CD14-positive monocyte (primary cell): ENCODE results near the gene FOXR1. TPM values are rescaled to one million over a fixed set of nuclear protein-coding genes. Genes with fewer than 3 reads are reported as not detected.

ENCODE experiments used
- DNase-seq, 3 donors: peaks; one replicate each; pipeline ENCODE4 v3.0.0-alpha.2; 2011 to 2022
- H2AFZ ChIP-seq: 2 replicates; pipeline ENCODE4 v1.6.0; 2012; ENCODE audit warnings: mild to moderate bottlenecking, low read depth, low read length, inconsistent platforms; ENCODE audit not compliant: insufficient read depth, poor library complexity, severe bottlenecking
- H3K27ac ChIP-seq, 2 donors: 1 replicate in 1 of 2; 2 replicates in 1 of 2; pipeline ENCODE4 v1.5.1; 2012 to 2013; ENCODE audit warnings: low read length in 2 of 2, control low read depth in 1 of 2, inconsistent platforms in 1 of 2, low read depth in 1 of 2, mild to moderate bottlenecking in 1 of 2
- H3K27me3 ChIP-seq, 2 donors: one replicate each; pipeline versions ENCODE4 v1.6.0 to v1.6.1; 2011 to 2013; ENCODE audit warnings: low read length in 2 of 2; ENCODE audit not compliant: control insufficient read depth in 2 of 2, insufficient read depth in 2 of 2
- H3K36me3 ChIP-seq, 2 donors: replicated peaks in 1 of 2; 1 replicate in 1 of 2; 2 replicates in 1 of 2; pipeline versions ENCODE4 v1.5.1 to v1.6.1; 2012 to 2013; ENCODE audit warnings: low read length in 2 of 2, control low read depth in 1 of 2, inconsistent platforms in 1 of 2, mild to moderate bottlenecking in 1 of 2; ENCODE audit not compliant: insufficient read depth in 2 of 2, control insufficient read depth in 1 of 2
- H3K4me1 ChIP-seq, 2 donors: 1 replicate in 1 of 2; 2 replicates in 1 of 2; pipeline versions ENCODE4 v1.5.1 to v1.6.1; 2012 to 2013; ENCODE audit warnings: low read length in 2 of 2, control low read depth in 1 of 2, inconsistent platforms in 1 of 2, mild to moderate bottlenecking in 1 of 2, moderate library complexity in 1 of 2; ENCODE audit not compliant: insufficient read depth in 2 of 2, control insufficient read depth in 1 of 2
- H3K4me2 ChIP-seq: replicated peaks from 2 replicates; pipeline ENCODE3; 2012; ENCODE audit warnings: low read length, moderate library complexity, mild to moderate bottlenecking; ENCODE audit not compliant: poor library complexity, severe bottlenecking; ENCODE audit errors: extremely low read depth
- H3K4me3 ChIP-seq, 3 experiments: fragments of 200-600 bp in 1 of 3; sonication (generic) in 1 of 3; replicated peaks in 1 of 3; 1 replicate in 2 of 3; 2 replicates in 1 of 3; pipeline ENCODE4 v1.5.1; 2011 to 2013; ENCODE audit warnings: low read length in 3 of 3, mild to moderate bottlenecking in 3 of 3, control low read depth in 2 of 3, low read depth in 2 of 3, inconsistent platforms in 1 of 3, moderate library complexity in 1 of 3
- H3K79me2 ChIP-seq: 2 replicates; pipeline ENCODE4 v1.6.0; 2012; ENCODE audit warnings: mild to moderate bottlenecking, control low read depth, inconsistent platforms, low read length, moderate library complexity; ENCODE audit not compliant: insufficient read depth
- H3K9ac ChIP-seq: 2 replicates; pipeline ENCODE4 v1.6.0; 2017; ENCODE audit warnings: low read length, mild to moderate bottlenecking; ENCODE audit not compliant: insufficient read depth, poor library complexity, severe bottlenecking
- H3K9me3 ChIP-seq, 2 donors: replicated peaks in 1 of 2; 1 replicate in 1 of 2; 2 replicates in 1 of 2; pipeline versions ENCODE4 v1.5.1 to v1.6.1; 2012 to 2013; ENCODE audit warnings: low read length in 2 of 2, control low read depth in 1 of 2; ENCODE audit not compliant: control insufficient read depth in 1 of 2, insufficient read depth in 1 of 2
- H4K20me1 ChIP-seq: 2 replicates; pipeline ENCODE4 v1.6.0; 2012; ENCODE audit warnings: mild to moderate bottlenecking, low read length, control low read depth, moderate library complexity; ENCODE audit not compliant: insufficient read depth
- H3K27ac Mint-ChIP-seq, 7 donors: one replicate each; pipeline ENCODE4 v1.8.0; 2020; ENCODE audit warnings: mild to moderate bottlenecking in 7 of 7, mixed read lengths in 7 of 7, moderate library complexity in 6 of 7, inconsistent platforms in 2 of 7
- H3K27me3 Mint-ChIP-seq, 3 donors: one replicate each; pipeline ENCODE4 v1.8.0; 2021 to 2022; ENCODE audit warnings: low read depth in 3 of 3, mild to moderate bottlenecking in 3 of 3, mixed read lengths in 3 of 3, moderate library complexity in 3 of 3, inconsistent platforms in 1 of 3
- H3K36me3 Mint-ChIP-seq, 2 donors: one replicate each; pipeline ENCODE4 v1.8.0; 2020; ENCODE audit warnings: mixed read lengths in 2 of 2, inconsistent platforms in 1 of 2, mild to moderate bottlenecking in 1 of 2
- H3K4me1 Mint-ChIP-seq: one replicate; pipeline ENCODE4 v1.8.0; 2020; ENCODE audit warnings: mild to moderate bottlenecking, mixed read lengths
- H3K4me3 Mint-ChIP-seq, 2 donors: one replicate each; pipeline ENCODE4 v1.8.0; 2020; ENCODE audit warnings: mild to moderate bottlenecking in 2 of 2, mixed read lengths in 2 of 2, moderate library complexity in 1 of 2
- H3K9me3 Mint-ChIP-seq, 7 donors: one replicate each; pipeline ENCODE4 v1.8.0; 2020 to 2022; ENCODE audit warnings: mixed read lengths in 7 of 7, mild to moderate bottlenecking in 6 of 7, moderate library complexity in 6 of 7, inconsistent platforms in 2 of 7
- CTCF ChIP-seq: fragments of 200-600 bp; IDR thresholded peaks from one replicate; pipeline ENCODE4 v1.8.0; 2022; ENCODE audit warnings: antibody characterized with exemption, mild to moderate bottlenecking
- WGBS: methylation state at CpG from one replicate; pipeline ENCODE4 v1.1.5; 2013; ENCODE audit warnings: missing lambda C conversion rate; ENCODE audit not compliant: insufficient coverage; 5-methylcytosine and 5-hydroxymethylcytosine counted together
- intact Hi-C, 2 donors: fragments of 100-400 bp; cut with micrococcal nuclease; formaldehyde crosslinking; loops; one replicate each; pipeline versions ENCODE4 v1.15.0 to v1.15.1; 2023
- polyA plus RNA-seq, 3 donors: library from polyadenylated mRNA; depleted of rRNA in 1 of 3; unstranded in 2 of 3; stranded (reverse) in 1 of 3; fragments of 300-500 nt in 2 of 3; fragments of >200 nt in 1 of 3; fragmentation: Illumina TruSeq in 2 of 3; gene quantifications; 1 replicate in 2 of 3; 2 replicates in 1 of 3; pipeline ENCODE4 v1.2.3, GENCODE V29; 2012 to 2021

Gene FOXR1
- polyA plus RNA-seq, 3 donors = not detected

GRCh38 chr11:119026970-119027369 lies 55.4 kb downstream of the FOXR1 start:
- no peak for DNase-seq
- Mint-ChIP-seq H3K4me3 (no peak overlapping the region), H3K36me3 (peaks cover 41 to 47% of the 10 kb centered on the region in 2 donors), H3K27ac (peak overlapping the region in 1 of 7 donors; percentile 57), H3K27me3 (no peaks in the 10 kb centered on the region), H3K9me3 (no peaks in the 10 kb centered on the region), H3K4me1 (peaks cover 16% of the 10 kb centered on the region)
- no peak overlapping the region for H2AFZ ChIP-seq
- no peaks in the 10 kb centered on the region for H3K27me3 ChIP-seq
- H3K9me3 ChIP-seq = no peaks in the 10 kb centered on the region
- H3K79me2 ChIP-seq = peaks cover 9% of the 10 kb centered on the region
- H3K36me3 ChIP-seq = peaks cover 33 to 46% of the 10 kb centered on the region in 2 donors
- WGBS = 83% methylated on average over 1 of the region's 2 CpGs
- no peak for TF ChIP-seq CTCF
- no peaks in the 10 kb centered on the region for H4K20me1 ChIP-seq
- no peak overlapping the region for H3K4me3 ChIP-seq
- H3K27ac ChIP-seq = no peak overlapping the region
- H3K4me2 ChIP-seq = no peak overlapping the region
- peaks cover 8 to 15% of the 10 kb centered on the region in 2 donors for H3K4me1 ChIP-seq
- intact Hi-C loops = no loop called here
- no peak overlapping the region for H3K9ac ChIP-seq

GRCh38 chr11:119027561-119028345 lies 56.2 kb downstream of the FOXR1 start:
- Mint-ChIP-seq H3K4me1 (peaks cover 16% of the 10 kb centered on the region), H3K4me3 (no peak overlapping the region), H3K36me3 (peaks cover 34 to 39% of the 10 kb centered on the region in 2 donors), H3K9me3 (no peaks in the 10 kb centered on the region), H3K27ac (no peak overlapping the region), H3K27me3 (no peaks in the 10 kb centered on the region)
- Histone ChIP-seq H3K4me3 (no peak overlapping the region), H3K79me2 (peaks cover 9% of the 10 kb centered on the region), H3K9me3 (no peaks in the 10 kb centered on the region), H3K4me1 (peaks cover 8 to 15% of the 10 kb centered on the region in 2 donors), H2AFZ (no peak overlapping the region), H3K4me2 (no peak overlapping the region), H3K9ac (no peak overlapping the region), H3K27me3 (no peaks in the 10 kb centered on the region), H3K36me3 (peaks cover 26 to 38% of the 10 kb centered on the region in 2 donors), H3K27ac (no peak overlapping the region), H4K20me1 (no peaks in the 10 kb centered on the region)
- TF ChIP-seq CTCF = no peak
- intact Hi-C loops = no loop called here
- no peak for DNase-seq
- 98% methylated on average over 5 of the region's 9 CpGs for WGBS
